Measurements from ENCODE around the gene OGDH. TPM values are rescaled to one million over a fixed set of nuclear protein-coding genes. Genes with fewer than 3 reads are reported as not detected.

OGDH gene
- total and polyA plus RNA-seq, 8 donors: 46.6 to 184 (median 56.1) TPM

GRCh38 chr7:44738051-44738723, 131.8 kb downstream of the OGDH start:
- TF ChIP-seq CTCF (IDR thresholded peaks at IDR 0.05): no peak
- Histone ChIP-seq H3K4me1 (peaks cover 0 to 19% of the 10 kb centered on the region in 2 donors), H3K36me3 (no peaks in the 10 kb centered on the region), H3K4me3 (no peak overlapping the region), H3K9me3 (no peaks in the 10 kb centered on the region), H3K27ac (no peak overlapping the region), H3K27me3 (no peaks in the 10 kb centered on the region)
- ATAC-seq (no peak), DNase-seq (no peak)
- intact Hi-C loops (cut with DNase I): no loop called here

- H3K4me1 ChIP-seq: peaks cover 0 to 22% of the 10 kb centered on the region in 2 donors
- no peak overlapping the region for H3K27ac ChIP-seq
- H3K4me3 ChIP-seq: no peak overlapping the region
- intact Hi-C loops (cut with DNase I): no loop called here
- no peak for TF ChIP-seq CTCF (IDR thresholded peaks at IDR 0.05)
- H3K9me3 ChIP-seq: no peaks in the 10 kb centered on the region
- ATAC-seq (no peak), DNase-seq (no peak)
- H3K36me3 ChIP-seq: no peaks in the 10 kb centered on the region
- no peaks in the 10 kb centered on the region for H3K27me3 ChIP-seq
These were observed 132.6 kb downstream of the OGDH start for GRCh38 chr7:44738876-44739665.

GRCh38 chr7:44740055-44740454, 133.6 kb downstream of the OGDH start:
- Histone ChIP-seq H3K36me3 (no peaks in the 10 kb centered on the region), H3K4me3 (no peak overlapping the region), H3K27me3 (no peaks in the 10 kb centered on the region), H3K27ac (no peak overlapping the region), H3K4me1 (peaks cover 0 to 21% of the 10 kb centered on the region in 2 donors), H3K9me3 (no peaks in the 10 kb centered on the region)
- no peak for TF ChIP-seq CTCF (IDR thresholded peaks at IDR 0.05)
- intact Hi-C loops (cut with DNase I): no loop called here
- no peak for ATAC-seq
- DNase-seq: no peak

GRCh38 chr7:44743750-44744149, 137.3 kb downstream of the OGDH start:
- Histone ChIP-seq H3K27ac (peak overlapping the region in 1 of 2 donors; percentile 35), H3K4me3 (no peak overlapping the region), H3K9me3 (no peaks in the 10 kb centered on the region), H3K27me3 (no peaks in the 10 kb centered on the region), H3K4me1 (peaks cover 0 to 11% of the 10 kb centered on the region in 2 donors), H3K36me3 (no peaks in the 10 kb centered on the region)
- TF ChIP-seq CTCF (IDR thresholded peaks at IDR 0.05): no peak
- no peak for DNase-seq
- ATAC-seq: no peak
- intact Hi-C loops (cut with DNase I): no loop called here
